GM19468 (cell line): Measurements from ENCODE around the gene ARL14EP.

ENCODE experiments used
- ATAC-seq: cut with Tn5 transposase; IDR thresholded peaks from one replicate; pipeline ENCODE4 v1.9.1; 2021; ENCODE audit warnings: mild to moderate bottlenecking, moderate library complexity, moderate number of reproducible peaks; ENCODE audit not compliant: unreplicated experiment; ENCODE audit errors: extremely low read depth

ARL14EP gene

GRCh38 chr11:30322826-30323710 is at the start of gene ARL14EP:
TSS of gene ARL14EP (plus strand) at chr11:30323104. CDS start at chr11:30330949, 7,845 bp downstream.
- peak; percentile 97 for ATAC-seq

GRCh38 chr11:30277176-30277575 is 45.7 kb upstream of the ARL14EP start:
- ATAC-seq = no peak

- no peak for ATAC-seq
Observed at GRCh38 chr11:30279796-30280195, 43.1 kb upstream of the ARL14EP start.

- no peak for ATAC-seq
Observed at GRCh38 chr11:30281476-30282288, 41.2 kb upstream of the ARL14EP start.

GRCh38 chr11:30282289-30282631 is 40.6 kb upstream of the ARL14EP start:
- ATAC-seq = peak; percentile 82

GRCh38 chr11:30284836-30285235 is 38.1 kb upstream of the ARL14EP start:
- no peak for ATAC-seq

- ATAC-seq = no peak
Observed at GRCh38 chr11:30285416-30286121, 37.3 kb upstream of the ARL14EP start.

- no peak for ATAC-seq
Observed at GRCh38 chr11:30291331-30291730, 31.6 kb upstream of the ARL14EP start.

- no peak for ATAC-seq
Observed at GRCh38 chr11:30292545-30292944, 30.4 kb upstream of the ARL14EP start.

GRCh38 chr11:30295178-30295885 is 27.6 kb upstream of the ARL14EP start:
- ATAC-seq = no peak

GRCh38 chr11:30304620-30305019 is 18.3 kb upstream of the ARL14EP start:
- no peak for ATAC-seq

GRCh38 chr11:30310623-30311022 is 12.3 kb upstream of the ARL14EP start:
- peak; percentile 92 for ATAC-seq

GRCh38 chr11:30311189-30311588 is 11.7 kb upstream of the ARL14EP start:
- ATAC-seq = no peak

- no peak for ATAC-seq
Observed at GRCh38 chr11:30312243-30312642, 10.7 kb upstream of the ARL14EP start.

- no peak for ATAC-seq
Observed at GRCh38 chr11:30313580-30313979, 9.3 kb upstream of the ARL14EP start.

GRCh38 chr11:30314625-30315024 is 8.3 kb upstream of the ARL14EP start:
- ATAC-seq = no peak

GRCh38 chr11:30316237-30316636 is 6.7 kb upstream of the ARL14EP start:
- no peak for ATAC-seq

- ATAC-seq = no peak
Observed at GRCh38 chr11:30317030-30317429, 5.9 kb upstream of the ARL14EP start.

- ATAC-seq = no peak
Observed at GRCh38 chr11:30321321-30321720, 1.6 kb upstream of the ARL14EP start.

- no peak for ATAC-seq
Observed at GRCh38 chr11:30322191-30322590, 713 bp upstream of the ARL14EP start.
